Mucosa of descending colon (tissue), 3 donors: ENCODE results near the gene SH3BP2. TPM values are rescaled to one million over a fixed set of nuclear protein-coding genes. Genes with fewer than 3 reads are reported as not detected.
A peak's percentile ranks its signal among the peaks of the same experiment; 100 is the strongest.

Experiments used
- ATAC-seq: fragments of 200-7000 bp; cut with Tn5 transposase; one replicate; pipeline ENCODE4 v1.9.1; 2020; ENCODE audit warnings: mild to moderate bottlenecking, moderate library complexity
- DNase-seq, 3 donors: peaks; one replicate each; pipeline ENCODE4 v3.0.0-alpha.2; 2020
- H3K36me3 ChIP-seq: fragments of 200-600 bp; one replicate; pipeline ENCODE4 v1.8.0; 2021; ENCODE audit warnings: low read depth, mild to moderate bottlenecking
- H3K4me1 ChIP-seq: fragments of 200-600 bp; one replicate; pipeline ENCODE4 v1.8.0; 2021; ENCODE audit warnings: low read depth, mild to moderate bottlenecking
- H3K4me3 ChIP-seq: fragments of 200-600 bp; one replicate; pipeline ENCODE4 v1.8.0; 2021; ENCODE audit warnings: mild to moderate bottlenecking
- H3K9me3 ChIP-seq: fragments of 200-600 bp; one replicate; pipeline ENCODE4 v1.8.0; 2021; ENCODE audit warnings: mild to moderate bottlenecking
- intact Hi-C, 2 donors: fragments of 100-400 bp; cut with DNase I in 1 of 2; cut with micrococcal nuclease in 1 of 2; formaldehyde crosslinking; loops; one replicate each; pipeline versions ENCODE4 v1.11.0 to v1.11.1; 2022; cut with DNase I, micrococcal nuclease
- total RNA-seq, 3 donors: library from RNA; stranded (reverse); fragmentation: NEBNext Ultra II Directional in 2 of 3; extraction: Animal tissue kit (Norgen Biotek cat#: 25700) in 2 of 3; gene quantifications; one replicate each; pipeline versions ENCODE4 v1.2.1 to v1.2.4, GENCODE V29; 2021 to 2023
- TF ChIP-seq, protein P1 (sequence below): fragments of 200-600 bp; IDR thresholded peaks from one replicate; pipeline ENCODE4 v1.8.0; 2022; ENCODE audit warnings: antibody characterized with exemption, mild to moderate bottlenecking
- donor health status: DM: no; HTN: no; CAD: no; lungs with moderate emphysema.
- donor health status: DM: no; HTN: no; CAD: no.
- donor health status: DM: no; HTN: yes; CAD: no.

SH3BP2 gene
- total RNA-seq, 3 donors from 2014 or later, result 48.1 to 75.3 (median 73.0) TPM

DNA sequence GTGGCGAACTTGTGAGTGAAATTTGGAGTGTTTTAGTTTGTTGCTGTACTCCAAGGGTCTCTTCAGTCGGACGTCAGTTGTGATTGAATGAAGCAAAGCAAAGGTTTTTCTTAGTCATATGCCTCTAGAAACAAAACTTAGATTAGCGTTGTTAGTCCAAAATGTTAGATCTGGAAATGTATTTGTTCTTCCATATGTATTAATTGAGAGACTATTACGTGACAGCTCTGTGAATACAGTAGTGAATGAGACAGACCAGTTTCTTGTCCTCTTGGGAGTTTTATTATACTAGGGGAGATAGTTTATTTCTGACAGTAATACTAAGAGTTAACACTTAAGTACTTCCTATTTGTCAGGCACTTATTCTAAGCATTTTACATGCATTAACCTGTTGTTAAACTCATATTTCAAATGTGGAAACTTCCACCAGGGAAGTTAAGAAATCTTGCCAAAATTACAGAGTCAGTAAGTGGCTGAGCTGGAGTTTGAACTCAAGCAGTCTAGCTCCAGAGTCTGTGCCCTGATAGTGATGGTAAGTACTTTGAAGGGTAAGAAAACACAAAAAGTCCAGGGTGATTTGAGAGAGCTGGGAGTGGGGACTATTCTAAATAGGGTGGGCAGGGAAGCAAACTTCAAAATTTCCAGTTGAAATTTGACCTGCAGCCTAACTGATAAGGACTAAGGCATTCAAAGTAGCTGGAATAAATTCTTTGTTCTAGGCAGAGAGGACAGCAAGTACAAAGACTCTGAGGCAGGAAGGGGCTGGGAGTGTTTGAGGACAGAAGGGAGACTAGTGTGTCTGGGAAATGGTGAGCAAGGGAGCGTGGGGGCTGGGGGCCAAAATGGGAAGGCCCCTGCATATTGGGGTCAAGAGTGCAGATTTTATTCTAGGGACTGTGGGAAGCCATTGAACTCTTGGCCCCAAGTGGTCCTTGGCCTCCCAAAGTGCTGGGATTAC, 67.8 kb downstream of the SH3BP2 start:
- Histone ChIP-seq H3K9me3 (no peaks in the 10 kb centered on the region), H3K36me3 (no peaks in the 10 kb centered on the region), H3K4me3 (no peak overlapping the region), H3K4me1 (peaks cover 73% of the 10 kb centered on the region)
- no peak for DNase-seq
- intact Hi-C loops, result loop anchor here in 1 of 2 donors (10.0 kb wide), 1 partner anchor 76 kb away; no protein-coding TSS in a partner anchor
- TF ChIP-seq, protein P1, sequence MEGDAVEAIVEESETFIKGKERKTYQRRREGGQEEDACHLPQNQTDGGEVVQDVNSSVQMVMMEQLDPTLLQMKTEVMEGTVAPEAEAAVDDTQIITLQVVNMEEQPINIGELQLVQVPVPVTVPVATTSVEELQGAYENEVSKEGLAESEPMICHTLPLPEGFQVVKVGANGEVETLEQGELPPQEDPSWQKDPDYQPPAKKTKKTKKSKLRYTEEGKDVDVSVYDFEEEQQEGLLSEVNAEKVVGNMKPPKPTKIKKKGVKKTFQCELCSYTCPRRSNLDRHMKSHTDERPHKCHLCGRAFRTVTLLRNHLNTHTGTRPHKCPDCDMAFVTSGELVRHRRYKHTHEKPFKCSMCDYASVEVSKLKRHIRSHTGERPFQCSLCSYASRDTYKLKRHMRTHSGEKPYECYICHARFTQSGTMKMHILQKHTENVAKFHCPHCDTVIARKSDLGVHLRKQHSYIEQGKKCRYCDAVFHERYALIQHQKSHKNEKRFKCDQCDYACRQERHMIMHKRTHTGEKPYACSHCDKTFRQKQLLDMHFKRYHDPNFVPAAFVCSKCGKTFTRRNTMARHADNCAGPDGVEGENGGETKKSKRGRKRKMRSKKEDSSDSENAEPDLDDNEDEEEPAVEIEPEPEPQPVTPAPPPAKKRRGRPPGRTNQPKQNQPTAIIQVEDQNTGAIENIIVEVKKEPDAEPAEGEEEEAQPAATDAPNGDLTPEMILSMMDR, result no peak
- ATAC-seq, result peak; percentile 38

DNA sequence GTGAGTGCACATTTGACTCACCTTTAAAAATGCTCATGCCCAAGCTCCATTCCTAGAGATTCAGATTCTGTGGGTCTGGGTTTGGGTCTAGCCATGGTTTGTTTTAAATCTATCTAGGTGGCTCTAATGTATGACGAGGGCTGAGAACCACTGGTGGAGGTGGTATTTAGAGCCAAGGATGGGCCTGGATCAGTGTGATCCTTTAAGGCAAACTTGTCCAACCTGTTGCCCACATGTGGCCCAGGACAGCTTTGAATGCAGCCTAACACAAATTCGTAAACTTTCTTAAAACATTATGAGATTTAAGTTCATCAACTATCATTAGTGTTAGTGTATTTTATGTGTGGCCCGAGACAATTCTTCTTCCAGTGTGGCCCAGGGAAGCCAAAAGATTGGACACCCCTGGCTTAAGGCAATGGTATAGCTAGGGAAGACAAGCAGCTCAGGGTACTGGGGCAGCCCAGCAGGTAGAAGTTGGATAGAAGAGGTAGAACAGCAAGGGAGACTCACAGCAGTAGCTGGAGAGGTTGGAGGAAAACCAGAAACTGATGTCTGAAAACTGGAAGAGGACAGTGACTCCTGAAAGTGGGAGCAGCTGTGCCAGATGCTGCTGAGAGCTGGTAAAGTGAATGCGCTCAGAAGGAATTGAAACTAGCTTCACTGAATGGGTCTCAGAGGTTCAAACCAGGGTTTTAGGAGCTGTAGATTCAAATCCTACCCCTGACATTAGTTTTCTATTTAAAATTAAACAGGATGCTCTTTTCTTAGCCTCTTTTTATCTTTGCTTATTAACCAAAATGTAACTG, 68.9 kb downstream of the SH3BP2 start:
- DNase-seq (no peak), ATAC-seq (peak; percentile 9)
- H3K4me3 ChIP-seq, result no peak overlapping the region
- H3K9me3 ChIP-seq, result no peaks in the 10 kb centered on the region
- TF ChIP-seq, protein P1, result no peak
- intact Hi-C loops, result loop anchor here in 1 of 2 donors (10.0 kb wide), 1 partner anchor 77 kb away; no protein-coding TSS in a partner anchor
- H3K4me1 ChIP-seq, result peaks cover 81% of the 10 kb centered on the region
- no peaks in the 10 kb centered on the region for H3K36me3 ChIP-seq

DNA sequence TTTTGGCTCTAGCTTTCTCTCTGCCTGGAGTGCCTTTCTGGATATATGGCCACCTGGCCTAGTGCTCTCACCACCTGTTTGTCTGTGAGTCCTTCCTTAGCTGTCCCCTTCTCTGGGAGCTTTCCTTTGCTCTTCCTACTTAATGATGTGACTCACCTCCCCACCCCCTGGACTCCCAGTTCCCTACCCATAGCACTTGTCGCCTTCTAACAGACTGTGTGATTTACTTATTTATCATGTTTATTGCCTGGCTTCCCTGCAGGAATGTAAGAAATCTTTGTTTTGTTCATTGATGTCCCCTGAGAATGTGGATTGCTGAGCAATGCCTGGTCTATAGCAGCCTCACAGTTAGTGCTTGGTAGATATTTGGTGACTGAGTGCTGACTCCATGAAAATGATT, 69.6 kb downstream of the SH3BP2 start:
- Histone ChIP-seq H3K36me3 (no peaks in the 10 kb centered on the region), H3K9me3 (no peaks in the 10 kb centered on the region), H3K4me3 (no peak overlapping the region), H3K4me1 (peaks cover 82% of the 10 kb centered on the region)
- ATAC-seq, result peak; percentile 61
- intact Hi-C loops, result loop anchor here in 1 of 2 donors (10.0 kb wide), 1 partner anchor 78 kb away; no protein-coding TSS in a partner anchor
- TF ChIP-seq, protein P1, result no peak
- no peak for DNase-seq

DNA sequence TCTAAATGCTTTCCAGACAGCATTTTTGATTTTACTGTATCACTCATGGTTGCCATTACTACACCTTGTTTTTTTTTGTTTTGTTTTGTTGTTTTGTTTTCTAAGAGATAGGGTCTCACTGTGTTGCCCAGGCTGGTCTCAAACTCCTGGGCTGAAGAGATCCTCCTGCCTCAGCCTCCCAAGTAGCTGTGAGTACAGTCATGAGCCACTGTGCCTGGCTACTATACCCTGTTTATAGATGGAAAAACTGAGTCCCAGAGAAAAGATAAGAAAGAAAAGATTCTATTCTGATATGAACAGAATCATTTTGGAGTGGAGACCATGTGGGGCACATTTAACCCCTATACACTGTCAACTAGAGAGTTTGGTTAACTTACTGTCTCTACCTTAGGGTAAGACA, 70.8 kb downstream of the SH3BP2 start:
- DNase-seq (no peak), ATAC-seq (no peak)
- H3K9me3 ChIP-seq, result no peaks in the 10 kb centered on the region
- intact Hi-C loops, result loop anchor here in 1 of 2 donors (10.0 kb wide), 1 partner anchor 79 kb away; no protein-coding TSS in a partner anchor
- H3K4me3 ChIP-seq, result no peak overlapping the region
- peaks cover 75% of the 10 kb centered on the region for H3K4me1 ChIP-seq
- TF ChIP-seq, protein P1, result no peak
- no peaks in the 10 kb centered on the region for H3K36me3 ChIP-seq

DNA sequence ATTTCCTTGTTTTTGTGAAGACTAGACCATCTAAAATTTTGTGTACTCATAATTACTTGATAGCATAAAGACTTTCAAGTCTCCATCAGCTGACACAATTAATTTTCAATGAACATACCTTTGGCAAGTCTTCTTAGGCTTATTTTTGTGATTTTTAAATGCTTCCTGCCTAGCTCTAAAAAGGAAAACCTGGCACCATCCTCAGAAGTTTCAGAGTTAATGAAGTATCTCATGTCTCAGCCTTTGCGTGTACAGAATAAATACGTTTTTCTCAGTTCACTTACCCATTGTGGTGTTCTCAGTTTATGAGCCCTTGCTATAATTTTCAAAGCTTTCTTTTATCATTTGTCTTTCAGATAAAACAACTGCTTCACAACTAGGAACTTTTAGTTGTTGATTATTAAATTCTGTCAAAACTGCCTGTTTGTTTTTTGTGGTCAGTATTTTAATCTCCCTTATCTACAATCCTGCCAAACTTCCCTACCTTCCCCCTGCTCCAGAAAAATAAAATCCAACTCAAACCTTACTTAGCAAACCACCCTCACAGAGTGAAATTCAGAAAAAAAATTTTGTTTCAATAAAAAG, 72.4 kb downstream of the SH3BP2 start:
- intact Hi-C loops, result loop anchor here in 1 of 2 donors (10.0 kb wide), 1 partner anchor 80 kb away; no protein-coding TSS in a partner anchor
- ATAC-seq (no peak), DNase-seq (no peak)
- no peak overlapping the region for H3K4me3 ChIP-seq
- peaks cover 75% of the 10 kb centered on the region for H3K4me1 ChIP-seq
- H3K9me3 ChIP-seq, result no peaks in the 10 kb centered on the region
- TF ChIP-seq, protein P1, result no peak
- no peaks in the 10 kb centered on the region for H3K36me3 ChIP-seq
